Measurements from ENCODE around the gene CPLANE1. TPM values are rescaled to one million over a fixed set of nuclear protein-coding genes. Genes with fewer than 3 reads are reported as not detected.

The CPLANE1 gene
- total RNA-seq, 4 donors from 2014 or later: 18.1 to 67.7 (median 24.2) TPM

DNA sequence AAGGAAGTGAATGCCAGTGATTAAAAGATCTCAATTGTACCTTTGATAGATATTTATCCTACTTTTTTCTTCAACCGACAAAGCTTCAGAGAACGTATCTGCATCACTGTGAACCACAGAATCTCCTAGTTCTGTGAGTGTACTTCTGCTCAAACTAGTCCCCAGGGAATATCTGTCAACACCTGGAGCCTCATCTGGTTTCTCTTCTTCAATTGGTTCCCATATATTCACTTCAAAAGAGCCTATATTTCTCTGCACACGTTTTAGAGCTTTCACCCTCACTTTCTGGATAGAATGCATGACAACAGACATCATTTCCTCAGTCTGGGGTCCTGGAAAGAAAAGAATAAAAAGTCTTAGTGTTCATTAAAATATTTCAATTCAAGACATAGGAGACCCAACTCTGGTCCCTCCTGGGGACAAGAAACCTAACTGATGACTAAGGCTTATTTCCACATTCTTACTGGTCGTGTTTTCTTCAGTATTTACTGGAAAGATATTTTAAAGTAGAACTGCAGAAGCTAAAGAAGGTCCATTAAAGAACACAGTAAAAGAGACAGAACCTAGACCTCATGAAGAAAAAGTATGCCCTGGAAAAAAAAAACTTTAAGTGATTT is 64.3 kb downstream of the CPLANE1 start:
- no peaks in the 10 kb centered on the region for H3K4me1 ChIP-seq
- no peak for TF ChIP-seq EP300 (IDR thresholded peaks at IDR 0.05; ENCODE audit: low read depth)
- TF ChIP-seq POLR2A (IDR thresholded peaks at IDR 0.05): no peak
- no peak for TF ChIP-seq POLR2AphosphoS5 (IDR thresholded peaks at IDR 0.05)
- TF ChIP-seq, protein P1, sequence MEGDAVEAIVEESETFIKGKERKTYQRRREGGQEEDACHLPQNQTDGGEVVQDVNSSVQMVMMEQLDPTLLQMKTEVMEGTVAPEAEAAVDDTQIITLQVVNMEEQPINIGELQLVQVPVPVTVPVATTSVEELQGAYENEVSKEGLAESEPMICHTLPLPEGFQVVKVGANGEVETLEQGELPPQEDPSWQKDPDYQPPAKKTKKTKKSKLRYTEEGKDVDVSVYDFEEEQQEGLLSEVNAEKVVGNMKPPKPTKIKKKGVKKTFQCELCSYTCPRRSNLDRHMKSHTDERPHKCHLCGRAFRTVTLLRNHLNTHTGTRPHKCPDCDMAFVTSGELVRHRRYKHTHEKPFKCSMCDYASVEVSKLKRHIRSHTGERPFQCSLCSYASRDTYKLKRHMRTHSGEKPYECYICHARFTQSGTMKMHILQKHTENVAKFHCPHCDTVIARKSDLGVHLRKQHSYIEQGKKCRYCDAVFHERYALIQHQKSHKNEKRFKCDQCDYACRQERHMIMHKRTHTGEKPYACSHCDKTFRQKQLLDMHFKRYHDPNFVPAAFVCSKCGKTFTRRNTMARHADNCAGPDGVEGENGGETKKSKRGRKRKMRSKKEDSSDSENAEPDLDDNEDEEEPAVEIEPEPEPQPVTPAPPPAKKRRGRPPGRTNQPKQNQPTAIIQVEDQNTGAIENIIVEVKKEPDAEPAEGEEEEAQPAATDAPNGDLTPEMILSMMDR (IDR thresholded peaks at IDR 0.05): no peak
- peaks cover 0 to 24% (median 10%) of the 10 kb centered on the region in 4 donors for H3K36me3 ChIP-seq
- no peak overlapping the region for H3K27ac ChIP-seq
- DNase-seq: no peak
- no peaks in the 10 kb centered on the region for H3K9me3 ChIP-seq
- H3K27me3 ChIP-seq: no peaks in the 10 kb centered on the region
- intact Hi-C loops (cut with DNase I; ENCODE audit: low total_unique reads) (no loop called here), in situ Hi-C loops (cut with MboI; ENCODE audit: low pct_ligation_motif_present in 1 of 4, low pct_unique_long_range_greater_than_20kb in 1 of 4, low sequenced_read_pairs in 3 of 4) (no loop called here)
- H3K4me3 ChIP-seq: no peak overlapping the region
- WGBS, 2 donors (ENCODE audit: low coverage in 1 of 2): 73 to 84% methylated on average over 4 of the region's 4 CpGs

DNA sequence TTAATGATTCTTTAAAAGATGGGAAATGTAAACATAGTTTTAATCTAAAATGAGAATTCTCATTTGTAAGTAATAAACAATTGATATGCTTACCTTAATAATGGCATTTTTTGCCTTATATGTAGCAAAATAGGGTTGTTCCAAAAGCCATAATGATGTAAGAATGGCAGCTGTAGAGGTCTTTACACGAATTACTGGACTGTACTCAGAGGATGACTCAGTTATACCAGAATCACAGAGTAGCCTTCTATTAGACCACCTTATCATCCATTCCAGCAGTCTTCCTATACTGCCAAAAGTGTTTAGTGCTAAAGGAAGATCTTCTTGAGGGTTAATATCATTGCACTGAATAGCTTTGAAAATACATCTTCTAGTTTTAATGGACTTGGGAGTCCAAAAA is 66.5 kb downstream of the CPLANE1 start:
- in situ Hi-C loops (cut with MboI; ENCODE audit: low pct_ligation_motif_present in 1 of 4, low pct_unique_long_range_greater_than_20kb in 1 of 4, low sequenced_read_pairs in 3 of 4): no loop called here
- no peak for DNase-seq
- no peak for TF ChIP-seq EP300 (IDR thresholded peaks at IDR 0.05; ENCODE audit: low read depth)
- no peak for TF ChIP-seq POLR2A (IDR thresholded peaks at IDR 0.05)
- TF ChIP-seq, protein P1 (IDR thresholded peaks at IDR 0.05): no peak
- no peak for TF ChIP-seq POLR2AphosphoS5 (IDR thresholded peaks at IDR 0.05)
- Histone ChIP-seq H3K9me3 (no peaks in the 10 kb centered on the region), H3K4me1 (no peaks in the 10 kb centered on the region), H3K4me3 (no peak overlapping the region), H3K27ac (no peak overlapping the region), H3K36me3 (peaks cover 0 to 28% (median 10%) of the 10 kb centered on the region in 4 donors), H3K27me3 (no peaks in the 10 kb centered on the region)
- intact Hi-C loops (cut with DNase I; ENCODE audit: low total_unique reads): no loop called here
- WGBS, 2 donors (ENCODE audit: low coverage in 1 of 2): 56 to 58% methylated on average over 1 of the region's 1 CpG

DNA sequence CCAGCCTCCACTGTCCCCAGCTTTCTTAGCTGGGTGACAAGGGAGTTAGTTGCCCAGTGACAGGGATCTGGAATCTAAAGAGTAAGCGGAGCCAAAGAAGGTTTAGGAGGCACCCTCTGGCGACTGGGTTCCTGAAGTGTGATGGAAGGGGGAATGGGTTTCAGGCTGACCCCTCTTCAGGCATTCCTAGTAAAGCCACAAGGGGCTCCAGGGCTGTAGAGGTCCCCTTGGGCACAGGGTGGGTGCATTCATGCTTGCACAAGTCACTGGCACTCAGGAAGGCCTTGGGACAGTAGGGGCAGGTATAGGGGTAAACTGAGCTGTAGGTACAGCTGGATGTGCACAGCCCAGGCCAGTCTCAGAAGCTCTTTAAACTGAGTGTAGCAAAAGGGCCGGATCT is 74.2 kb downstream of the CPLANE1 start:
- no peaks in the 10 kb centered on the region for H3K9me3 ChIP-seq
- TF ChIP-seq POLR2A (IDR thresholded peaks at IDR 0.05): no peak
- no peak for TF ChIP-seq EP300 (IDR thresholded peaks at IDR 0.05; ENCODE audit: low read depth)
- no peak for TF ChIP-seq POLR2AphosphoS5 (IDR thresholded peaks at IDR 0.05)
- TF ChIP-seq, protein P1 (IDR thresholded peaks at IDR 0.05): no peak
- in situ Hi-C loops (cut with MboI; ENCODE audit: low pct_ligation_motif_present in 1 of 4, low pct_unique_long_range_greater_than_20kb in 1 of 4, low sequenced_read_pairs in 3 of 4): no loop called here
- peaks cover 0 to 52% (median 25%) of the 10 kb centered on the region in 4 donors for H3K36me3 ChIP-seq
- H3K4me1 ChIP-seq: no peaks in the 10 kb centered on the region
- WGBS, 2 donors (ENCODE audit: low coverage in 1 of 2): 86 to 100% methylated on average over 2 to 3 of the region's 3 CpGs
- no peak overlapping the region for H3K4me3 ChIP-seq
- no peaks in the 10 kb centered on the region for H3K27me3 ChIP-seq
- DNase-seq: no peak
- intact Hi-C loops (cut with DNase I; ENCODE audit: low total_unique reads): no loop called here
- no peak overlapping the region for H3K27ac ChIP-seq

DNA sequence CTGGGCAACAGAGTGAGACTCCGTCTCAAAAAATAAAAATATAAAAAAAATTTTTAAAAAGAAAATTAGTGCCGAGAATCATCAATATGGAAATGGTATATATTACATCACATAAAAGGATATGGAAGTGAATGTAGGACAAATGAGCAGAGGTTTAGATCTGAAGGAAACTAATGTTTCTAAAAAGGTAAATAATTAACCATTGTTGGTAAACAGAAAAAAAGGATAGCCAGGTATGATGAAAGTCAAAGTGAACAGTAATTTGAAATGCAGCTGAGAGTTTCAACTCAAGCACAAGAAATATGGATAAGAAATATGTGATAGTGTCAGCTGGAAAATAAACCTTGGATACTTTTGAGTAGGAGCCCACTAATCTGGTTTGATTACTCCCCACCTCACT is 76.2 kb downstream of the CPLANE1 start:
- in situ Hi-C loops (cut with MboI; ENCODE audit: low pct_ligation_motif_present in 1 of 4, low pct_unique_long_range_greater_than_20kb in 1 of 4, low sequenced_read_pairs in 3 of 4): no loop called here
- no peak for DNase-seq
- TF ChIP-seq, protein P1 (IDR thresholded peaks at IDR 0.05): no peak
- no peak for TF ChIP-seq EP300 (IDR thresholded peaks at IDR 0.05; ENCODE audit: low read depth)
- no peak for TF ChIP-seq POLR2AphosphoS5 (IDR thresholded peaks at IDR 0.05)
- no peak for TF ChIP-seq POLR2A (IDR thresholded peaks at IDR 0.05)
- Histone ChIP-seq H3K4me3 (no peak overlapping the region), H3K4me1 (no peaks in the 10 kb centered on the region), H3K9me3 (no peaks in the 10 kb centered on the region), H3K27me3 (no peaks in the 10 kb centered on the region), H3K27ac (no peak overlapping the region), H3K36me3 (peaks cover 0 to 69% (median 32%) of the 10 kb centered on the region in 4 donors)
- WGBS, 2 donors (ENCODE audit: low coverage in 1 of 2): 96 to 100% methylated on average over 2 of the region's 2 CpGs
- intact Hi-C loops (cut with DNase I; ENCODE audit: low total_unique reads): no loop called here

Measured in transverse colon (tissue), 4 donors.